Stimulated activated naive CD8-positive, alpha-beta T cell treated with anti-CD3 and anti-CD28 coated beads, Interleukin-15, amount 100 ng/mL, for 72 hours (primary cell): Measurements from ENCODE around the gene PCNT.
"Not testable (repeated sequence)": the region's sequence is repeated elsewhere in the genome, so short reads cannot be mapped to it uniquely, and the experiment has no call there.

Experiments
- ATAC-seq: fragments of 150-1000 bp; cut with Tn5 transposase; 2 replicates; pipeline ENCODE4 v1.10.0; 2021; ENCODE audit warnings: mild to moderate bottlenecking, moderate library complexity
- DNase-seq, 2 donors: peaks; one replicate each; pipeline ENCODE4 v3.0.0; 2021 to 2022
- H3K27ac Mint-ChIP-seq, 2 donors: one replicate each; pipeline ENCODE4 v1.8.0; 2022; ENCODE audit warnings: mild to moderate bottlenecking in 2 of 2, mixed read lengths in 2 of 2, moderate library complexity in 2 of 2
- H3K27me3 Mint-ChIP-seq: one replicate; pipeline ENCODE4 v1.8.0; 2022; ENCODE audit warnings: mixed read lengths
- H3K4me1 Mint-ChIP-seq: one replicate; pipeline ENCODE4 v1.8.0; 2022; ENCODE audit warnings: mild to moderate bottlenecking, mixed read lengths
- H3K4me3 Mint-ChIP-seq, 2 donors: one replicate each; pipeline ENCODE4 v1.8.0; 2022; ENCODE audit warnings: mild to moderate bottlenecking in 2 of 2, mixed read lengths in 2 of 2, moderate library complexity in 1 of 2
- H3K9me3 Mint-ChIP-seq, 2 donors: one replicate each; pipeline ENCODE4 v1.8.0; 2022; ENCODE audit warnings: mixed read lengths in 2 of 2

PCNT gene

GRCh38 chr21:46458315-46459023 lies 134.5 kb downstream of the PCNT start, which contains the start of gene DIP2A:
DIP2A (plus strand) TSS chr21:46458891; CDS start chr21:46459132, 241 bp downstream.
- peak; percentile 95 to 96 for DNase-seq
- H3K4me1 Mint-ChIP-seq = peaks cover 53% of the 10 kb centered on the region
- peak; percentile 96 for ATAC-seq
- no peaks in the 10 kb centered on the region for H3K9me3 Mint-ChIP-seq
- H3K4me3 Mint-ChIP-seq = peak within 1 kb of the TSS; percentile 91 to 94
- no peaks in the 10 kb centered on the region for H3K27me3 Mint-ChIP-seq
- H3K27ac Mint-ChIP-seq = peak within 1 kb of the TSS; percentile 94 to 98

DNA sequence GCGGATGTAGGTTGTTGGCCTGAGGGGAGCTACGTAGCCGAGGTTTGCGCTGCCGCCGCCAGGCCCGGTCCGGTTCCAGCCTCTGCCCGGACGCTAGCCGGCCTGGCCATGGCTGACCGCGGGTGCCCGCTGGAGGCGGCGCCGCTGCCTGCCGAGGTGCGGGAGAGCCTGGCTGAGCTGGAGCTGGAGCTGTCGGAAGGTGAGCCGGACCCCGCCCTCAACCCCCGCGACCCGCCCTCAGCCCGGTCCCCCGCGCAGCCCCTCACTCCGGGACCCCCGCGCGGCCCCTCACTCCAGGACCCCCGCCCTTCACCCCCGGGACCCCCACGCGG lies 135.0 kb downstream of the PCNT start:
- Mint-ChIP-seq H3K9me3 (no peaks in the 10 kb centered on the region), H3K27ac (peak overlapping the region; percentile 93 to 94), H3K4me3 (peak overlapping the region; percentile 88 to 91), H3K4me1 (peaks cover 53% of the 10 kb centered on the region), H3K27me3 (no peaks in the 10 kb centered on the region)
- ATAC-seq (no peak), DNase-seq (no peak)

DNA sequence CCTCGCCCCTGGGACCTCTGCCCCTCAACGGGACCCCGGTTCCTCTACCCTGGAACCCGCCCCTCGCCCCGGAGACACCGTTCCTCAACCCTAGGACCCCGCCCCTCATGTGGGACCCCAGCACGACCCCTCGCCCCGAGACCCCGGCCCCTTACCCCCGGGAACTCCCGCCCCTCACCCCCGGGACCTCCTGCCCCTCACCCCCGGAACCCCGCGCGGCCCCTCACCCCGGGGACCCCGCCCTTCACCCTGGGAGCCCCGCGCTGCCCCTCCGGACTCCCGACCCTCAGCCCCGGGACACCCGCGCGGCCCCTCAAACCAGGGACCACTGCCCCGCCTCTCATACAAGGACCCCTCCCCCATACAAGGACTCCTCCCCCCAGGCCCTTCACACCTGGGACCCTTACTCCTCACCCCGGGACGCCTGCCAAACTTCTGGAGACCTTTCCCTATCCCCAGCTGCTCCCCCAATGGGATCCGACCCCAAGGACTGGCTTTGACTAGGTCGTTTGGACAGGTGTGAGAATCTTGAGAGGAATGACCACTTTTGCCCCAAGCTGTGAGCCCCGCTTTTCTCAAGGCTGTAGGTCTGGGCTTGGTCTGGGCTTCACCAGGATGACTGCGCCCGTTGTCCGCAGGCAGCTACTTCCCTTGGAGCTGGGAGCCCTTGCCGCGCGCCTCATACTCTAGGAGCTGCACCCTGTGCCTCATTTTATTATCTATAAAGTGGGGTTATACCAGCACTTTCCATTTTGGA lies 135.6 kb downstream of the PCNT start:
- H3K27ac Mint-ChIP-seq = peak overlapping the region; percentile 93 to 94
- no peaks in the 10 kb centered on the region for H3K27me3 Mint-ChIP-seq
- ATAC-seq = no peak
- H3K4me1 Mint-ChIP-seq = peaks cover 53% of the 10 kb centered on the region
- peak overlapping the region; percentile 91 to 94 for H3K4me3 Mint-ChIP-seq
- DNase-seq = peak in 1 of 2 donors; percentile 15
- H3K9me3 Mint-ChIP-seq = no peaks in the 10 kb centered on the region

- Mint-ChIP-seq H3K27ac (peak overlapping the region in 1 of 2 donors; percentile 51), H3K4me1 (peaks cover 35% of the 10 kb centered on the region), H3K4me3 (no peak overlapping the region), H3K27me3 (no peaks in the 10 kb centered on the region), H3K9me3 (no peaks in the 10 kb centered on the region)
- DNase-seq = no peak
- ATAC-seq = no peak
Observed at GRCh38 chr21:46461909-46462308, 138.0 kb downstream of the PCNT start.

GRCh38 chr21:46465153-46465552 lies 141.2 kb downstream of the PCNT start:
- peaks cover 45% of the 10 kb centered on the region for H3K4me1 Mint-ChIP-seq
- DNase-seq, H3K27me3 Mint-ChIP-seq, H3K9me3 Mint-ChIP-seq, ATAC-seq, H3K27ac Mint-ChIP-seq, H3K4me3 Mint-ChIP-seq: not testable (repeated sequence)

GRCh38 chr21:46465651-46466050 lies 141.7 kb downstream of the PCNT start:
- Mint-ChIP-seq H3K9me3 (no peaks in the 10 kb centered on the region), H3K27me3 (no peaks in the 10 kb centered on the region)
- no peak for ATAC-seq

GRCh38 chr21:46468108-46468774 lies 144.3 kb downstream of the PCNT start:
- H3K27ac Mint-ChIP-seq = peak overlapping the region; percentile 15 to 71
- DNase-seq = no peak
- peak; percentile 93 for ATAC-seq
- H3K9me3 Mint-ChIP-seq = no peaks in the 10 kb centered on the region
- no peak overlapping the region for H3K4me3 Mint-ChIP-seq
- H3K27me3 Mint-ChIP-seq = no peaks in the 10 kb centered on the region
- peaks cover 40% of the 10 kb centered on the region for H3K4me1 Mint-ChIP-seq

More at GRCh38 chr21:46465651-46466050, 141.7 kb downstream of the PCNT start:
- peaks cover 42% of the 10 kb centered on the region for H3K4me1 Mint-ChIP-seq
- H3K27ac Mint-ChIP-seq = no peak overlapping the region
- no peak overlapping the region for H3K4me3 Mint-ChIP-seq
- DNase-seq = no peak

DNA sequence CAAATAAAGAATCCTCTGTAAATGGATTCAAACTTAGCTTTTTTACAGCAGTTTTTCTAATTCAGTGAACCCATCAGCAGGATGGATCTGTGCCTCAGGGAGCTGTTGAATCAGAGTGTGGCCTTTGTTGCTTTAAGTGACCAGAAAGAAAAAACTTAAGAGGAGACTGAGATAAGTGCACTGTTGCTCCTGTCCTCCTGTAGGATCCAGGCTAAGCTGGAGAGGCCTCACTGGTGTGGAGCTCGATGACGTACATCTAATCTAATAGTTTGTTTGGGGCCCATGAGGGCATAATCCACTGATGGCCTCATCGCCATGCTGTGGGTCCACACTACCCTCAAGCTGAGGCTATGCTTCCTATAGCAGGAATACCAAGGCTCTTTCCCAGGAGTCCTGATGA lies 145.3 kb downstream of the PCNT start:
- DNase-seq (no peak), ATAC-seq (no peak)
- no peak overlapping the region for H3K4me3 Mint-ChIP-seq
- no peaks in the 10 kb centered on the region for H3K9me3 Mint-ChIP-seq
- H3K27me3 Mint-ChIP-seq = no peaks in the 10 kb centered on the region
- no peak overlapping the region for H3K27ac Mint-ChIP-seq
- H3K4me1 Mint-ChIP-seq = peaks cover 48% of the 10 kb centered on the region

DNA sequence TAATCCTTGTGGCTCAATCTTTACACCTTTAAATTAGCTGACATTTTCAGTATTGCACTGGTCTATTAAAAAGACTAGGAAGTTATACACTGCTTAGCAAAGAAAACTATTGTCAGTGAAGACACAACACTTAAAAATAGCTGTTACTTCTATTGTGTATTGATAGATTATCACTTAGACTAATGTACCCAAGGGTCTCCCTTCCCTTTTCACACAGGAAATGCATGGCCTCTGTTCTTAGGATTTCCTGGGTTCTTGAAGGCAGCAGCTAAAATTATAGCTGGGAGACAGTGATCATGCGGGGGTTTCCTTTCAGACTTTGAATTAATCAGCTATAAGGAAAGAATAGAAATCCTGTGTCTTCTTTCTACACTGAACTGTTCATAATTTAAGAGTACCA lies 147.6 kb downstream of the PCNT start:
- H3K4me1 Mint-ChIP-seq = peaks cover 46% of the 10 kb centered on the region

GRCh38 chr21:46472246-46472645 lies 148.3 kb downstream of the PCNT start:
- Mint-ChIP-seq H3K4me3 (no peak overlapping the region), H3K27ac (no peak overlapping the region)

More for the DNA sequence above, 147.6 kb downstream of the PCNT start:
- Mint-ChIP-seq H3K27me3 (no peaks in the 10 kb centered on the region), H3K27ac (no peak overlapping the region), H3K4me3 (no peak overlapping the region), H3K9me3 (no peaks in the 10 kb centered on the region)
- DNase-seq (no peak), ATAC-seq (no peak)

DNA sequence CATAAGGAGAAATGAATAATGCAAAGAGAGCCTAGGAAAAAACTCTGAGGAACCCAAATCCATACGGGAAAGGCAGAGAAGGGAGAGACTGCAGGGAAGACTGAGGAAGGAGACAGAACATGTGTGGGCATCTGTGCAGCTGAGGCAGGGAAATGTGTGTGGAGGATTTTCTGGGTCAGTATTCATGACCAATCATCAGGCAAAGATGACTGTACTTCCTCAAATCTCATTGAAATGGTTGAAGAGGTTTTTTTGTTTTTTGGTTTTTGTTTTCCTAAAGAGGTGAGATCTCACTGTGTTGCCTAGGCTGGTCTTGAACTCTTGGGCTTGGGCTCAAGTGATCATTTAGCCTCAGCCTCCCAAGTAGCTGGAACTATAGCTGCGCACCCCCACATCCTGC lies 150.4 kb downstream of the PCNT start:
- DNase-seq (no peak), ATAC-seq (no peak)
- Mint-ChIP-seq H3K4me3 (no peak overlapping the region), H3K4me1 (peaks cover 34% of the 10 kb centered on the region), H3K9me3 (no peaks in the 10 kb centered on the region), H3K27ac (peak overlapping the region in 1 of 2 donors; percentile 66), H3K27me3 (no peaks in the 10 kb centered on the region)

More at GRCh38 chr21:46472246-46472645, 148.3 kb downstream of the PCNT start:
- Mint-ChIP-seq H3K4me1 (peaks cover 46% of the 10 kb centered on the region), H3K9me3 (no peaks in the 10 kb centered on the region), H3K27me3 (no peaks in the 10 kb centered on the region)
- DNase-seq (no peak), ATAC-seq (no peak)

- Mint-ChIP-seq H3K4me3 (no peak overlapping the region), H3K9me3 (no peaks in the 10 kb centered on the region), H3K27me3 (no peaks in the 10 kb centered on the region), H3K27ac (no peak overlapping the region), H3K4me1 (peaks cover 40% of the 10 kb centered on the region)
- ATAC-seq = no peak
- DNase-seq = no peak
Observed at GRCh38 chr21:46475296-46475695, 151.3 kb downstream of the PCNT start.

DNA sequence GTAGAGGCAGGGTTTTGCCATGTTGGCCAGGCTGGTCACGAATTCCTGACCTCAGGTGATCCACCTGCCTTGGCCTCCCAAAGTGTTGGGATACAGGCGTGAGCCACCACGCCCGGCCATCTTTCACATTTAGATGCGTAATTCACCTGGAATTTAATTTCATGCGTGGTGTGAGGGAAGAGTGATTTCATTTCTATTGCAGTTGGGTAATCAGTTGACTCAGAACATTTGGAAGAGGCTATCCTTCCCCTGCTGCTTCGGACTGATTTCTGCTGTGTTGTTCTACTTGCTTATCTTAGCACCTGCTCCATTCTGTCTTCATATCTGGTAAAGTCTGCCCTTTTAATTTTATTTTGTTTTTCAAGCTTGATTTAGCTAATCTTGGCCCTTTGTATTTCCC lies 153.8 kb downstream of the PCNT start:
- Mint-ChIP-seq H3K4me1 (peaks cover 24% of the 10 kb centered on the region), H3K27ac (peak overlapping the region in 1 of 2 donors; percentile 41), H3K4me3 (no peak overlapping the region), H3K9me3 (no peaks in the 10 kb centered on the region), H3K27me3 (no peaks in the 10 kb centered on the region)
- ATAC-seq (no peak), DNase-seq (no peak)

DNA sequence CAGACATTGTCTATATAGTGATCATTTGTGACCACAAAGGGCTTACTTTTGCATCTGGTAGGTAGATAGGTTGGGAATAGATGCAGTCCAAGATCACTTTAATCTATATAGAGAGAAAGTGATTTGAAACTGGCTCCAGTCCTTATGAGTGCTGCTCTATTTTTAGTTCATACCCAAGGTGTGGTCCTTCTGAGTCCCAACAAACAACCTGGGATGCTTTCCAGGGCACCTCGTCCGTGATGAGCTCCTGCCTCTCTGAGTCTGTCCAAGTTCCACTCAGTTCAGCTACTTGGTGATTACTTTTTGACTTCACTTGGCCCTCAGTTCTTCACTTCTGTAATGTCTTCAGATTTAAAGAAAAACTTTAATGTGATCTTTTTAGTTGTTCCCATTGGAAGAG lies 155.0 kb downstream of the PCNT start:
- ATAC-seq (no peak), DNase-seq (no peak)
- Mint-ChIP-seq H3K27ac (no peak overlapping the region), H3K4me3 (no peak overlapping the region), H3K27me3 (no peaks in the 10 kb centered on the region), H3K9me3 (no peaks in the 10 kb centered on the region), H3K4me1 (peaks cover 30% of the 10 kb centered on the region)

DNA sequence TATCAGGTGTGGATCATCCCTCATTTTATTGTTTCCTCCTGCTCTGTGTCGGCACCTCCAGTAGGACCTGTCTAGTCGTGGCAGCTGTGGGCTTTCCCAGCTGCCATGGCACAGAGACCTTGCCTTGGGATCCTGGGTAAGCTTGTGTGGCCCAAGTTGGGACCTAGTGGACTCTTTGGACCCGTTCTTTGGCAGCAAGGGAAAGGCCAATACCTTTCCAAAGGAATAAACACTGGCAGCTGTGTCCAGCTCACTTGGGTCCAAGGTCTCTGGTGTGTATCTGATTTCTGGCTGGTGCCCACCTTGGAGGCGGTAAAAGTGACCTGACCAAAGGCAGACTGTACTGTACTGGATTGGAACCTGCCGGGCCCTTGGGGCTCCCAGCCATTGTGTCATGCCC lies 156.5 kb downstream of the PCNT start:
- Mint-ChIP-seq H3K4me1 (peaks cover 30% of the 10 kb centered on the region), H3K4me3 (no peak overlapping the region), H3K27me3 (no peaks in the 10 kb centered on the region), H3K9me3 (no peaks in the 10 kb centered on the region), H3K27ac (no peak overlapping the region)
- ATAC-seq (no peak), DNase-seq (no peak)
